HL-60 (cell line): ENCODE results near the gene CLPTM1L.
A peak's percentile ranks its signal among the peaks of the same experiment; 100 is the strongest.

Experiments used
- DNase-seq, 2 experiments: peaks; one replicate each; pipeline ENCODE4 v3.0.0-alpha.2; 2010 to 2020; ENCODE audit warnings: low read depth in 1 of 2, low spot score in 1 of 2
- H3K27ac ChIP-seq: fragments of 250-450 bp; sonication (Bioruptor Pico); replicated peaks from 2 replicates; pipeline ENCODE4 v1.5.1; 2020; ENCODE audit warnings: mild to moderate bottlenecking, moderate library complexity
- H3K27me3 ChIP-seq: fragments of 250-450 bp; sonication (Bioruptor Pico); 2 replicates; pipeline ENCODE4 v1.5.1; 2021; ENCODE audit warnings: mild to moderate bottlenecking, moderate library complexity; ENCODE audit not compliant: insufficient read depth, poor library complexity, severe bottlenecking
- H3K4me3 ChIP-seq: replicated peaks from 2 replicates; pipeline ENCODE4 v1.5.1; 2011; ENCODE audit warnings: mild to moderate bottlenecking, control low read depth, low read length; ENCODE audit not compliant: insufficient read depth
- GABPA ChIP-seq: IDR thresholded peaks from 2 replicates; pipeline ENCODE4 v1.6.1; 2012; ENCODE audit warnings: low read depth
- POLR2AphosphoS5 ChIP-seq: IDR thresholded peaks from 2 replicates; pipeline ENCODE4 v1.6.1; 2012; ENCODE audit warnings: low read depth
- SPI1 ChIP-seq: IDR thresholded peaks from 2 replicates; pipeline ENCODE4 v1.6.1; 2012; ENCODE audit warnings: low read depth, mild to moderate bottlenecking, borderline replicate concordance
- TF ChIP-seq, protein P1 (sequence below): IDR thresholded peaks from one replicate; pipeline ENCODE4 v1.5.1; 2011; ENCODE audit warnings: low read length, control low read depth, inconsistent platforms; ENCODE audit not compliant: insufficient read depth
- TF ChIP-seq, protein P2 (sequence below): IDR thresholded peaks from 2 replicates; pipeline ENCODE4 v1.6.1; 2012; ENCODE audit warnings: low read depth; ENCODE audit not compliant: insufficient replicate concordance

Gene CLPTM1L

DNA sequence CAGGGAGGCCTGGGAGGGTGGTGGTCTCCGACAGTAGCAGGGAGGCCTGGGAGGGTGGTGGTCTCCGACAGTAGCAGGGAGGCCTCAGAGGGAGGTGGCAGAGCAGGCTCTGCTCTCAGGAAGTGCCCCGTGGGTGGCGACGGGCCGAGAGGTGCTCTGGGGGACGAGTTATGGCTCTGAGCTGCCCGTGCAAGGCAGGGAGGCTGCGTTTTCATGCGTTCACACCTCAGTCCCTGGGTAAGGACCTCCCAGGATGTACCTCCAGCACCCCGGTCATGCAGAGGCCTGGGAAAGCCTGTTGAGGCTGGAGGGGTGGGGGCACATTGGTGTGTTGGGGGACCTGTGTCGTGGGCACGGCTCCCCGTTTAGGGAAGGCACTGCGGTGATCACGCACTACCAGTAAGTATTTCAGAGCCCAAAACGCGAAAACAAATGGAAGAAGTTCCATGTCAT, 37.4 kb upstream of the CLPTM1L start:
- Histone ChIP-seq H3K27ac (no peak overlapping the region), H3K27me3 (peaks cover 11% of the 10 kb centered on the region), H3K4me3 (no peak overlapping the region)
- DNase-seq: no peak
- TF ChIP-seq, protein P1, sequence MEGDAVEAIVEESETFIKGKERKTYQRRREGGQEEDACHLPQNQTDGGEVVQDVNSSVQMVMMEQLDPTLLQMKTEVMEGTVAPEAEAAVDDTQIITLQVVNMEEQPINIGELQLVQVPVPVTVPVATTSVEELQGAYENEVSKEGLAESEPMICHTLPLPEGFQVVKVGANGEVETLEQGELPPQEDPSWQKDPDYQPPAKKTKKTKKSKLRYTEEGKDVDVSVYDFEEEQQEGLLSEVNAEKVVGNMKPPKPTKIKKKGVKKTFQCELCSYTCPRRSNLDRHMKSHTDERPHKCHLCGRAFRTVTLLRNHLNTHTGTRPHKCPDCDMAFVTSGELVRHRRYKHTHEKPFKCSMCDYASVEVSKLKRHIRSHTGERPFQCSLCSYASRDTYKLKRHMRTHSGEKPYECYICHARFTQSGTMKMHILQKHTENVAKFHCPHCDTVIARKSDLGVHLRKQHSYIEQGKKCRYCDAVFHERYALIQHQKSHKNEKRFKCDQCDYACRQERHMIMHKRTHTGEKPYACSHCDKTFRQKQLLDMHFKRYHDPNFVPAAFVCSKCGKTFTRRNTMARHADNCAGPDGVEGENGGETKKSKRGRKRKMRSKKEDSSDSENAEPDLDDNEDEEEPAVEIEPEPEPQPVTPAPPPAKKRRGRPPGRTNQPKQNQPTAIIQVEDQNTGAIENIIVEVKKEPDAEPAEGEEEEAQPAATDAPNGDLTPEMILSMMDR: no peak
- TF ChIP-seq SPI1: no peak
- TF ChIP-seq GABPA: no peak
- no peak for TF ChIP-seq POLR2AphosphoS5
- TF ChIP-seq, protein P2, sequence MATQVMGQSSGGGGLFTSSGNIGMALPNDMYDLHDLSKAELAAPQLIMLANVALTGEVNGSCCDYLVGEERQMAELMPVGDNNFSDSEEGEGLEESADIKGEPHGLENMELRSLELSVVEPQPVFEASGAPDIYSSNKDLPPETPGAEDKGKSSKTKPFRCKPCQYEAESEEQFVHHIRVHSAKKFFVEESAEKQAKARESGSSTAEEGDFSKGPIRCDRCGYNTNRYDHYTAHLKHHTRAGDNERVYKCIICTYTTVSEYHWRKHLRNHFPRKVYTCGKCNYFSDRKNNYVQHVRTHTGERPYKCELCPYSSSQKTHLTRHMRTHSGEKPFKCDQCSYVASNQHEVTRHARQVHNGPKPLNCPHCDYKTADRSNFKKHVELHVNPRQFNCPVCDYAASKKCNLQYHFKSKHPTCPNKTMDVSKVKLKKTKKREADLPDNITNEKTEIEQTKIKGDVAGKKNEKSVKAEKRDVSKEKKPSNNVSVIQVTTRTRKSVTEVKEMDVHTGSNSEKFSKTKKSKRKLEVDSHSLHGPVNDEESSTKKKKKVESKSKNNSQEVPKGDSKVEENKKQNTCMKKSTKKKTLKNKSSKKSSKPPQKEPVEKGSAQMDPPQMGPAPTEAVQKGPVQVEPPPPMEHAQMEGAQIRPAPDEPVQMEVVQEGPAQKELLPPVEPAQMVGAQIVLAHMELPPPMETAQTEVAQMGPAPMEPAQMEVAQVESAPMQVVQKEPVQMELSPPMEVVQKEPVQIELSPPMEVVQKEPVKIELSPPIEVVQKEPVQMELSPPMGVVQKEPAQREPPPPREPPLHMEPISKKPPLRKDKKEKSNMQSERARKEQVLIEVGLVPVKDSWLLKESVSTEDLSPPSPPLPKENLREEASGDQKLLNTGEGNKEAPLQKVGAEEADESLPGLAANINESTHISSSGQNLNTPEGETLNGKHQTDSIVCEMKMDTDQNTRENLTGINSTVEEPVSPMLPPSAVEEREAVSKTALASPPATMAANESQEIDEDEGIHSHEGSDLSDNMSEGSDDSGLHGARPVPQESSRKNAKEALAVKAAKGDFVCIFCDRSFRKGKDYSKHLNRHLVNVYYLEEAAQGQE: no peak

DNA sequence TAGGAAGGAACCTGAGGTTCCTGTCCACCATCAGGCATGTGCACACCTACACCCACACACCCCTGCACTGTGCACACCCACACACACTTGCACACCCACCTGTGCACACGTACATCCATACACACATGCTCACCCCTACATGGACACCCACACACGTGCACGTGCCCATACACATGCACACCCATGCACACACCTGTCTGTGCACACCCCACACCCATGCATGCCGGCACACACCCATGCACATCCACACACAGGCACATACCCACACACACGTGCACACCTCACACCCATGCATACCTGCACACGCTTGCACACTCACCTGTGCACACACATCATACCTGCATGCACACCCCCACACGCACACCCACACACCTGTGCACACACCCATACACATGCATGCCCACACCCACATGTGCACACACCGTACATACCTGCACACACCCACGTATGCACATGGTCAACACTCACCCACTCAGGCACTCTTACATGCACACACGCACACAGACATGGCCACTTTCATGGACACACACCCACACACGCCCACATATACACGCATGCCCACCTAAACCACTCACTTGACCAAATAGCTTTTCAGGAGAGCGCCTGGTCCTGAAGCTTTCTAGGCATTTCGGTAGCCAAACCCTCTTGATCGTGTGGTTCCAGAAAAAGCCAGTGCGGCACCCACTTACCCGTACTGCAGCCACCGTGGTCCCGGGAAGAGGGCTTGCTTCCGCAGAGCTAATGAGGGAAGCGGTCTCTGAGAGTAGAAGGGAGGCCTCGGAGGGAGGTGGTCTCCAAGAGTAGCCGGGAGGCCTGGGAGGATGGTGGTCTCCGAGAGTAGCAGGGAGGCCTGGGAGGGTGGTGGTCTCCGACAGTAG, 36.7 kb upstream of the CLPTM1L start:
- no peak for TF ChIP-seq SPI1
- no peak overlapping the region for H3K4me3 ChIP-seq
- H3K27ac ChIP-seq: no peak overlapping the region
- DNase-seq: no peak
- peaks cover 6% of the 10 kb centered on the region for H3K27me3 ChIP-seq

DNA sequence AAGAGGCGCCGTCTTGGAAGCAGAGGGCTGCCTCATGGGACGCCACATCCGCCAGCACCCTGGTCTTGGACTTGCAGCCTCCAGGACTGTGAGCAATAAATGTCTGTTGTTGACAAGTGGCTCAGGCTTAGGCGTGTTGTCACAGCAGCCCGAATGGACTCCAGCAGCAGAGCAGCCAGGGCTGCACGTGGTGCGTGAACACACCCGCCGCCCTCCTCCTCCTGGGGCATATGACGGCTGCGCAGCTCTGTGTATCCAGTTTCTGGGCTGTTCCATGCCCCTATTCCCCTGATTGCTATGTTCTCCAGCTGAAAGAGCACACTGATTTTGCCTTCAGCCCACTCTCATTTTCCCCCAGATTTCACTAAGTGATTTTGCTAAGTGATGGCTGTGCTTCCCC, 36.0 kb upstream of the CLPTM1L start:
- no peak overlapping the region for H3K27ac ChIP-seq
- no peak for DNase-seq
- H3K27me3 ChIP-seq: no peaks in the 10 kb centered on the region
- no peak for TF ChIP-seq POLR2AphosphoS5
- TF ChIP-seq SPI1: no peak
- TF ChIP-seq GABPA: no peak
- TF ChIP-seq, protein P1: no peak
- TF ChIP-seq, protein P2: no peak
- no peak overlapping the region for H3K4me3 ChIP-seq

DNA sequence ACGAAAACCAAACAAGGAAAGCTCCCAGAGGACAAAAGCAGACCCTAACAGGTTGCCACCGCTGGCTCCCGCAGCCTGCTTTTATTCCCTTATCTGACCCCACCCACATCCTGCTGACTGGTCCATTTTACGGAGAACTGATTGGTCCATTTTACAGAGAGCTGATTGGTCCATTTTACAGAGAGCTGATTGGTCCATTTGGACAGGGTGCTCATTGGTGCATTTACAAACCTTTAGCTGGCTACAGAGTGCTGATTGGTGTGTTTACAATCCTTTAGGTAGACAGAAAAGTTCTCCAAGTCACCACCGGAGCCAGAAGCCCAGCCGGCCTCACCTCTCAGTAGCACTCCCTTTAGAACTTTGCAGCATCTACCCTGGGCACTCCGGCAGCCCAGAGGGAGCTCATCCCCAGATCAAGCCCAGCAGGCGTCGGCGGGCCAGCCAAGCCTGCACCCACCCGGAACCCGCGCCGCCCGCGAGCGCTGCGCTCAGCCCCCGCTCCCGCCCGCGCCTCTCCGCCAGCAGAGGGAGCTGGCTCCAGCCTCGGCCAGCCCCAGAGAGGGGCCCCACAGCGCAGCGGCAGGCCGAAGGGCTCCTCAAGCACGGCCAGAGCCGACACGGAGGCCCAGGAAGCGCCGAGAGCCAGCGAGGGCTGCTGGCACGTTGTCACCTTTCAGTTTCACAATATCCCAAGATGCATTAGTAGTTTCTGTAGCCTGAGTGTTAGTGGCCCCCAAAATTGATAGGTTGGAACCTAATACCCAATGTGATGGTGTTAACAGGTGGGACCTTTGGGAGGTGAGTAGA, 35.3 kb upstream of the CLPTM1L start:
- DNase-seq: peak; percentile 5 to 14
- Histone ChIP-seq H3K4me3 (no peak overlapping the region), H3K27me3 (no peaks in the 10 kb centered on the region), H3K27ac (no peak overlapping the region)
- TF ChIP-seq, protein P2: no peak
- TF ChIP-seq, protein P1: no peak
- TF ChIP-seq GABPA (no peak), POLR2AphosphoS5 (no peak), SPI1 (no peak)
